Activated CD4-positive, alpha-beta T cell treated with anti-CD3 and anti-CD28 coated beads, Interleukin-2, amount 50 U/mL, for 48 hours (primary cell): ENCODE measurements around the gene ZNF317.
A peak's percentile ranks its signal among the peaks of the same experiment; 100 is the strongest.

Experiments
- DNase-seq, 2 experiments: peaks; one replicate each; pipeline ENCODE4 v3.0.0-alpha.2; 2020

The ZNF317 gene

DNA sequence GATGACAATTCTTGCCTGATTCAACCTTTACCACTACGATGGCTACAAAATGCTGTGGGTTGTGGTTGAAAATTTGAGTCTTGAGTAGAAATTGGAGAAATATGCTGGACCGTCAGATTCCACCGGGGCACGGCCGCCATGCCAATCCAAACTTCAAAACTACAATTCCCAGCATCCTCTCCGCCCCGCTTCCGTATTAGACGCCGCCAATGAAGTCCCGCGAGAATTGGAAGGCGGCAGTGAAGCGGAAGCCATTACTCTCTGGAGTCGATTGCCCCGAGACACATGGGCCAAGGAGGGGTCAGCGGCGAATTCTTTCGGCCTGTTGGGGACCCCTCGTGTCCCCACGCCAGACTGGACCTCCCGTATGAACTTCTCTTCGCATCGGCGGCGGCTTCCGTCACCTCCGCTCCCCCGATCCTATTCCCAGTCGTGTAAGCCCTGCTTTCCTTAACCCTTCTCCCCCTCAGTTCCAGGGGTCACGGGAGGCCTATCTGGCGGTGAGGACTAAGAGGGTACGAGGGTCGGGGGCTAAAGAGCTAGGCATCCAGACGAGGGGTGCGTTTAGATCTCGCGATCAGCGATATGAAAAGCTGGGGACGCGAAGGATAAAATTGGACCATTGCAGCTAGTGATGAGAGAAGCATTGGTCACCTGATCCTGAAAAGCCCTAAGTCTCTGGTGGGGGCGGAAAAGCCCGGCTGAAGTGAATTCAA, at the start of gene ZNF317:
Gene ZNF317 (plus strand): TSS at position 239 of the 716 bp plus-strand sequence. CDS start 15,620 bp downstream, outside the sequence.
- peak; percentile 85 to 90 for DNase-seq

DNA sequence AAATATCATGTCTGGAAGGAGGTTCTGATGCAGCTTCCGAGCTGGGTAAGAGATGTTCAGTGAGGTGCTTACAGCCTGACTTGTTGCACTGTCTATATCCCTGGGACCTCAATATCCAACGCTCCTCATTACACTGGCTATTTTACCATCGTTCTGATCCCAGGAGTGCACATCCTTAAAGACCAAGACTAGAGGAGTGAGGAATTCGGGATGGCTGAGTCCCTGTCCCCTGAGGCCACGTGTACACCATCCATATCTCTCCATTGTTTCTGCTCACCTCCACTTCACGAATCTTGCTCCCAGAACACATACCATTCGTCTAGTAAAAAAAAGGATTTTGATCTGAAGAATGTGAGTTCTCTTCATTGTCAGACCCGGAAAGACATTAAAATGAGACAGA, 32.8 kb upstream of the ZNF317 start, which contains the start of gene OR7G2:
Gene OR7G2 (minus strand): TSS at position 101 of the 400 bp plus-strand sequence. CDS start 4,232 bp downstream, outside the sequence.
- no peak for DNase-seq

DNA sequence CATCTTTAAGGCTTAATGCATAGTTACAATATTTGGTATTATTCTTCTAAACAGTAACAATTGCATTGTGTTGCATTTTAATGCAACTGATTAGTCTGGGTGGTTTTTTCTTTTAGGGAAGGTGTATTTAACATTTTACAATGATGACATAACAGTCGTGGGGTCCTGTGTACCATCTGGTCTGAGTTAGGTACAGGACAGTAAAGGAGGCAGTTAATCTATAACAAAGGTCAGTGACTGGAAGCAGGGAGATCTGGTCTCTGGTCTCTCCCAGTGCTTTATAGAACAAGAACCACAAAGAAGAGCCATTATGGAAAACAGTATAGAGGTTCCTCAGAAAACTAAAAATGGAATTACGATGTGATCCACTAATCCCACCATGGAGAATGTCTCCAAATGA, 30.2 kb upstream of the ZNF317 start:
- no peak for DNase-seq

DNA sequence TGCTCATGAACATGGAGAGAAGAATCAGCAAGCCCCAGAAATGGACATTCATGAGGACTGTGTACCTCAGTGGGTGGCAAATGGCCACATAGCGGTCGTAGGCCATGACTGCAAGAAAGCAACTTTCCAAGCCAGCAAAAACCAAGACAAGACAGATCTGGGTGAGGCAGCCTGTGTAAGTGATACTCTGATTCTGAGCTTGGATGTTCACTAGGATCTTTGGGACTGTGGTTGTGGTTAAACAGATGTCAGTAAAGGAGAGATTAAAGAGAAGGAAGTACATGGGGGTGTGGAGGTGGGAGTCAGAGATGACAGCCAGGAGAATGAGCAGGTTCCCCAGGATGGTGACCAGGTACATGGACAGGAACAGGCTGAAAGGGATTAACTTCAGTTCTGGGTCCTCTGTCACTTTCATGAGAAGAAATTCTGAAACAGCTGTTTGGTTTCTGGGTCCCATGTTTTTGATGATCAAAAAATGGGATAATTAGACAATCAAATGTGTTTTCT, 24.8 kb upstream of the ZNF317 start, which contains the start of gene OR7G1:
Gene OR7G1 (minus strand): TSS at position 457 of the 507 bp plus-strand sequence. CDS start 0 bp downstream, at position 457.
- DNase-seq = no peak

DNA sequence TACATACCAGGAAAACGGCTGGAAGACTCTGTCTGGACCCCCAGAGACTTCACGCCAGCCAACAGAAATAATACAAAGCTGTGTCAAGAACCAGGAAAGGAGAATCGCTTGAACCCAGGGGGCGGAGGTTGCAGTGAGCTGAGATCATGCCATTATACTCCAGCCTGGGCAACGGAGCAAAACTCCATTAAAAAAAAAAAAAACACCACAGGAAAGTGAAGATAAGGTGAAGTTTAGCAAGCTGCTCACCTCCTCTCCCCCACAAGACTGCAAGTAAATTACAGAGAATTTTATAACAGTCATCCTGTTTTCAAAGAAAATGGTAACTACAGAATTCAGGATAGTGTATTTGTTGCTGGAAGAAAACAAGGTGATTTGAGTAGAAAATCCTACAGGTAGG, 23.6 kb upstream of the ZNF317 start:
- DNase-seq = no peak

DNA sequence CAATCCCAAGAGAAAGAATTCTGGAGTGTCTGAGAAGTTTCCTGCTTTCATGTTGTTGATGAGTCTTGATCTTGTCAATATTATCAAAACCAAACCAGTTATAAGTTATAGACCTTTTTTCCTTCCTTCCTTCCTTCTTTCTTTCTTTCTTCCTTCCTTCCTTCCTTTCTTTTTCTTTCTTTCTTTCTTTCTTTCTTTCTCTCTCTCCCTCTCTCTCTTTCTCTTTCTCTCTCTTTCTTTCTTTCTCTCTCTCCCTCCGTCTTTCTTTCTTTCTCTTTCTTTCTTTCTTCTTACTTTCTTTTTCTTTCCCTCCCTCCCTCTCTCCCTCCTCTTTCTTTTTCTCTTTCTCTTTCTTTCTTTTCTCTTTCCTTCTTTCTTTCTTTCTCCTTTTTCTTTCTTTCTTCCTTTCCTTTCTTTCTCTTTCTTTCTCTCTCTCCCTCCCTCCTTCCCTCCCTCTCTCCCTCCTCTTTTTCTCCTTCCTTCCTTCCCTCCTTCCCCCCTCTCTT, 13.2 kb upstream of the ZNF317 start, which contains the start of gene OR7G3:
Gene OR7G3 (minus strand): TSS at position 51 of the 506 bp plus-strand sequence. CDS start 0 bp downstream, at position 51.
- no peak for DNase-seq

DNA sequence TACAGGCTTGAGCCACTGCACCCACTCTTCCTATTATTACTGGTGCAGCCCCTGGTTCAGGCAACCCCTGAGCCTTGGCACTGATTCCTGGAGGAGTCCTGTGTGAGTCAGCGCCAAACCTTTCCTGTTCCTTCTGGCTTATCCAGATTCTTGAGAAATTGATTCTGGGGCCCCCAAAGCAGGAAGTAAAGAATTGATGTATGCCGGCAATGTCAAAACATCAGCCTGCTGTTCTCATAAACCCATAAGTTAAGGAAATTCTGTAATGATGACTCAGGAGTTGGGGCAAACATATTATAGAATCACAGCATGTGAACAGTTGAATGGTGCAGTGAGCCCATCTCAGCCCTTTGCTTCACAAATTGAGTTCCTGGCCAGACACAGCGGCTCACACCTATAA, 12.0 kb upstream of the ZNF317 start:
- DNase-seq = no peak

DNA sequence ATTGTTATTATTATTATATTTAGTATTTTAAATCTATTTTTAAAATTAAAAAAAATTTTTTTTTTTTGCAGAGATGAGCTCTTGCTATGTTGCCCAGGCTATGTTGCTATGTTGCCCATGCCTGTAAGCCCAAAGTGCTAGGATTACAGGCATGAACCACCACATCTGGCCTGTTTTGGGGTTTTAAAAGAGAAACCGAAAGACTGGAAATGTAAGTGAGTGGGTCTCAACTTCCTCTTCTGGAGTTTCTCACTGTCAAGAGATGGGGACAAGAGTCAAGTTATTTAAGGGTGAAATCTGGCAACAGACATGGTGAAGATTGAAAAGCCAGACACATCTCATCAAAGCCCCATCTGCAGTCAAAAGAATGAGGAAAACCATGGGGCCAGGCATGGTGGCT, 9.2 kb upstream of the ZNF317 start:
- DNase-seq = no peak

DNA sequence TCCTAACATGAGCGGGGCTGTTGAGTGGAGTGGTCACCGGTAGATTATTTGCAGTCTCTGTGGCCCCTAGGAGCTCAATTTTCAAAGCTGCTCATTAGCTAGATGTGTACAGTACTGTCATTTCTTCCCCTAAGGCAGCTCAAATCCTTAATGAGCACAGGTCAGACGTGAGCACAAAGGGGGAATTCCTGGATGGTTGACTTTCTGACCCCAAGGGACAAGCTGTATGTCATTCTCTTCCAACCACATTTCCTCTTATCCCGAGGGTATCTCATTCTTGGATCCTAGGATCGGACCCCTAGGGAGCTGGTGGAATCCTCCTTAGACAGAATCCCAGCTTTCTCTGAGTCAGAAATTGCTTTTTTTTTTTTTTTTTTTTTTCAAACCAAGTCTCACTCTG, 7.8 kb upstream of the ZNF317 start:
- DNase-seq = no peak

DNA sequence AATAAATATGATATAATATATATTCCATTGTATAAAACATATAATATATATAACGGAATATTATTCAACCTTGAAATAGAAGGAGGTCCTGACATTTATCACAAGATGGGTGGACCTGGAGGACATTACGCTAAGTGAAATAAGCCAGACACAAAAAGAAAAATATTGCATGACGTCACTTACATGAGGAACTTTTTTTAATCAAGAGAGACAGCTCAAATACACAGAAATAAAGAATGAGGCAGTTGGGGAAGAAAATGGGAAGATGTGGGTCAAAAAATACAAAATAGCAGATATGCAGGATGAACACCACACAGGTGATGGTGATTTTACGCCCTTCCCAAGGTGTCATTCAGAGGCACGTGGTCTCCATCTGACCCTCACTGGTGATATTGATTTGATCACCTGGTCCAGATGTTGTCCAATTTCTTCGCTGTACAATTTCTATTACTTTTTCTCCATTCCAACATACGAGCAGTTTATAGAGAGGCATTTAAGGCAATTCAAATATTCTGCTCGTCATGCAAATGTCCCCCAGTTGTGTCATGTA, 513 bp upstream of the ZNF317 start:
- no peak for DNase-seq

DNA sequence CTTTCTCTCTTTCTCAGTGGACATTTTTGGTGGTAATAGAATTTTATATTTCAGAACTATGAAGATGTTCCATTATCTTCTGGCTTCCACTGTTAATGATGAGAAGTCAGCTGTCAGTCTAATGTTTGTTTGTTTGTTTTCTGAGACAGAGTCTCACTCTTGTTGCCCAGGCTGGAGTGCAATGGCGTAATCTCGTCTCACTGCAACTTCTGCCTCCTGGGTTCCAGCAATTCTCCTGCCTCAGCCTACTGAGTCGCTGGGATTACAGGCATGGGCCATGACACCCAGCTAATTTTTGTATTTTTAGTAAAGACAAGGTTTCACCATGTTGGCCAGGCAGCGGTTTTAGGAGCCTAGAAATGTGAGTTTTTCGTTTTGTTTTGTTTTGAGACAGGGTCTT, 4.7 kb downstream of the ZNF317 start:
- DNase-seq = no peak

DNA sequence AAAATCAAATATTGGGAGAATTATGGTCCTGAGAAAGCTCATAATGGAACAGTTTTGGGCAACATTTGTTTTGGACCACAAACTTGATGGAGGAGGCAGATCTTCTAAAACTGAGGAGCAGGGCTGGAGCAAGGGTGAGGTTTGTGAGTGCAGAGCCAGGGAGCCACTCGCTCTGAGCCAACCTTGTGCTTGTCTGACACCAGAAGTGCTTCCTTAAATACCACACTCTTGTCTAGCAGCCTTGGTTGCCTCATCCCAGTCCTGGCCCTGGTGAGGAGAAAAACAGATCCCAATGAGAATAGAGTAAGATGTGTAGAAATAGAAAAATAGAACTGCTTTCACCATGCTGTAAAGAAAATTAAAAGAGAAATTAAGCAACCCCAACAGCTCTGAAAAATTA, 6.7 kb downstream of the ZNF317 start:
- no peak for DNase-seq

DNA sequence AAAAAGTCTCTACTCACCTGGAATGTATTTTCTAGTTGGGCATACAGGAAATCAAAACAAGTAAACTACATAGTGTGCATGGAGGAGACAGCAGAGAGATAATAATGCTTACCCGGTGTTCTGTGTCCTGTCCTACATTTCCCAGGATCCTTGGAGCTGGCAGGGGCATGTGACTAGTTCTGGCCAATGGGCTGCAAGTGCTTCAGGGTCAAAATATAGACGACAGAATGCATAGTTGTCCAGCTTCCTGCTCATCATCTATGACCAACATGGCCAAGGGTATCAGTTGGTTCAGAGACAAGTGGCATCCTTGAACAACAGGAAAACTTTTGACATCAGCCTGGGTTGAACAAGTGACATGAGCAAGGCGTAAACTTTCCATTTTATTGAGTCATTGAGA, 8.5 kb downstream of the ZNF317 start:
- DNase-seq = no peak

DNA sequence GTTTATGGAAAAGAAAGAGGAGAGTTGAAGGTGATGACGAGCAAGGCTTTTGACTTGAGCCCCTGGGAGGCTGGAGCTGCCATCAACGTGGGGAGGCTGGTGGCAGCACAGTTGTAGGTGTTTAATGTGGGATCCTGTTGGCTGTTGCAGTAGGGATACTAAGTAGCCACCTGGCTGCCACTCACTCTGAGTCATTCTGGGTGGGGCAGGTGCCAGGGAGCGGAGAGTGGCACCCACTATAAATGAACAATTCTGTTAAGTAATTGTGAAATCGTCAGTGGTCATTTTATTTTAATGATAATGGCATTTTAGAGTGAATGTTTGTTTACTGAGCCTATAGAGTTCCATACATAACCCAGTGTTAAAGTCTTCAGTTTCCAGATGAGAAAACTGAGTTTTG, 9.8 kb downstream of the ZNF317 start:
- DNase-seq = no peak

DNA sequence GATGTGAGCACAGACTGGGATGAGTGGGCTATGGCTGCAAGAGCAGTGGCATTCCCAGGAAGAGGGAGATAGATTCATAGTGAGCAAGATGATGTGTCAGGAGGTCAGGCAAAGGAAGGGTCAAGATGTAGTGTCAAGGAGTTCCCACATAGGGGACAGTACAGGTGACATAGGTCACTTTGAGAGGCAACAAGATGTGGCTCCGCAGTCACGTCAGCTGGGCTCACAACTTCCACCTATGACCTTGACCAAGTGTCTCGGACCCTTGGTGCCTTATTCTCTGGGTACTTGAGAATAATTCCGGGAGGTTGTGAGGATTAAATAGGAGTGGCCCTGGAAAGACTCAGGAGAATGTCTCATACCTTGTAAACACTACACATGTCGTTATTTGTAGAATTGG, 10.5 kb downstream of the ZNF317 start:
- no peak for DNase-seq

DNA sequence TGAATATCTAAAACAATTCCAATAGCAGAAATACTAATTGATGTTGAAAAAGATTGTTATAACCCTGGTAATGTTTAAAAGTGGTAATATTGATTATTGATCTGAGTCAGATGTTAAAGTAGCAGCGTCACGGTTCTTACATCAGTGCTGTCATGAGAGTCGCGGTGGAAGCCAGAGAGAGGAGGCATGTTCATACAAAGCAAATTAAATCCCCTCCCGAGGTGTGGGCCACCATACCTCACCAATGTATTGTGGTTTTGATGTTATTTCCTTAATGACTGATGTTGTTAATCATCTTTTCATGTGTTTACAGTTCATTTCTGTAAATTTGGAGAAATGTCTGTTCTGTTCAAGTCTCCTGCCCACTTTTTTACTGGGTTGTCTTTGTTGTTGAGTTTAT, 11.2 kb downstream of the ZNF317 start:
- no peak for DNase-seq

DNA sequence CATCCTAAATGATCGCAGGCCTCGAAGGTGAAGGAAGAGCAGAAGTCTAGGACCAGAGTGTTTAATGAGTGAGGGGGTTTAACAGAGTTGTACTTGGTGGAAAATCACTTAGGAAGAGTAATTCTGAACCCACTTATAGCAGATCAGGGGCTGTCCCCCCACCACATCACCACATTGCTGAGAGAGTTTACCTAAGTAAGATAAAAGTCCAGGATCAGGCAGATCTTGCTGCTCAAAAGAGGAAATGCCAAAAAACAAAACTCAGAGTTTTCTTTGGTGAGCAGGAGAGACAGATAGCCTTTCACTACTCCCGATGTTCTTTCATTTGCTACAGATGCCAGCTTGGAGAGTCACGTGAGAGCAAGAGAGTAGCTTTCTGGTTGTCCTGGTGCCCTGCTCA, 15.4 kb downstream of the ZNF317 start:
- DNase-seq = no peak

DNA sequence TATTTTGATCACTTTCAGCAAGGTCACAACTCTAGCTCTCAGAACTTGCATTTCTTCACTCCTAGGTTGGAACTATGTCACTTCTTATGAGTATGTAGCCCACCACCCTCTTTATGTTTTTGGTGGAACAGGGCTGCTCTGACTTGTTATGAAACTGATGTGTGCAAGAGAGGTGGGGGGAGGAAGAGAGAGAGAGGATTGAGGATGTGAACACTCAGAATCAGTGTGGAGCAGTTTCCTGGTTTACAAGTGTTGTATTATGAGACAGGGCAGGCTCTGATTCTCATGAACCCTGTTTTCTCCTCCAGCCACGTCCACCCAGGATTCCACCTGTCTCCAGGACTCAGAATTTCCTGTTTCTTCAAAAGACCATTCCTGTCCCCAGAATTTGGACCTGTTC, 16.1 kb downstream of the ZNF317 start:
- DNase-seq = no peak

DNA sequence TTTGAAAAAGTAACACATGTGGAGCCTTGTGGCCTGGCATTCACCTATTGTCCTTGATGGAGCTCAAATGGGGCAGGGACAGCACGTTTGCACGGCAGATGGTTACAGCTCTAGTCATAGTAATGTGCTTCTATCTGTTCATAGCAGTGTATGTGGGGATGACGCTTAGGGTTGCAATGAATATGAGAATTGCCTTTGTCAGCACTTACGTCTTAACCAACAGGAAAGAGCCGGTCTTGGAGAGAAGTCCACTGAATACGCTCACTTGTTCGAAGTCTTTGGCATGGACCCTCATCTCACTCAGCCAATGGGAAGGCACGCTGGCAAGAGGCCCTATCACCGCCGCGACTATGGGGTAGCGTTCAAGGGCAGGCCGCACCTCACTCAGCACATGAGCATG, 19.7 kb downstream of the ZNF317 start:
- DNase-seq = no peak

DNA sequence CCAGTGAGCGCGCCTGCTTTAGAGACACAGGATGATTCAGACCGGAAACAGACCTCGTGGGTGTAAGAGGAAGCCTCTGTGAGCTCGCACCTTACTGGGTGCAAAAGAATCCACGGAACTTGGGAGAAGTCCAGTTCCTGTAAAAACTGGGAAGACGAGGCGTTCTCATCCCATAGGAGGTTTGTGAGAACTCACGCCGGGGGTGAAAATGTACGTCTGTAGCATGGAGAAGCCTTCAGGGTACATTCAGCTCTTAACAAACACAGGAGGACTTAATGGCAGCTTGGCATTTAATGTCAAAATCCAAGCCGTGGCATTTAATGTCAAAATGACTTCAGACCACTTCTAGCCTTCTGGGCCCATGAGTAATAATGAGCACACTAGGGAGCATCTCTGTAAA, 21.2 kb downstream of the ZNF317 start:
- DNase-seq = no peak

DNA sequence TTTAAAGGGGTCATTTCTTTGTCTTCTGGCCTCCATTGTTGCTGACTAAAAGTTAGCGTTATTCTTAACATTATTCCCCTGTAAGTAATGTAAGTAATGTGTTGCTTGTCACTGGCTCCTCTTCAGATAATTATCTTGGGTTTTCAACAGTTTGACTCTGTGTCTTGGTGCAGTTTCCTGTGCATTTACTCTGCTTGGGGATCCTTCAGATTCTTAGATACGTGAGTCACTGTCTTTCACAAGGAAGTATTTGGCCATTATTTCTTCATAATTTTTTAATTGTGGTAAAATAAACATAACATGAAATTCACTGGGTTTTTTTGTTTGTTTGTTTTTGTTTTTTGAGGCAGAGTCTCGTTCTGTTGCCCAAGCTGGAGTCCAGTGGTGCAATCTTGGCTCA, 25.1 kb downstream of the ZNF317 start:
- DNase-seq = no peak

DNA sequence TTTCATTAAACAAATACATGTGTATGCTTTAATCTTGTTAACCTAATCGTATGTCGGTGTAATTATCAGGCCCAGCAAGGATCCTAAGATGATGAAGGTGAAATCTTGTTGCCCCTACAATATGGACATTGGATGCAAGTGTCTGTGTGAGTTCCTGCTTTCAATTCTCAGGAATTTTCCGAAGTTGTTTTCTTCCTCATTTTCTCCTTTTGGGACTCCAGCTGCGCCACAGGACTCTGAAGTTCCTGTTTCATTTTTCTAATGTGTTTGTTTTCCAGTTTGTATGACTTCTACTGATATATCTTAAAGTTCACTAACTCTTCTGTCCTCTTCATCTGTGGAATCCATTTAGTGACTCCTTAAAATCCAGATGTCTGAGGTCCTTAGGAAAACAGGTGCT, 26.6 kb downstream of the ZNF317 start:
- DNase-seq = no peak

DNA sequence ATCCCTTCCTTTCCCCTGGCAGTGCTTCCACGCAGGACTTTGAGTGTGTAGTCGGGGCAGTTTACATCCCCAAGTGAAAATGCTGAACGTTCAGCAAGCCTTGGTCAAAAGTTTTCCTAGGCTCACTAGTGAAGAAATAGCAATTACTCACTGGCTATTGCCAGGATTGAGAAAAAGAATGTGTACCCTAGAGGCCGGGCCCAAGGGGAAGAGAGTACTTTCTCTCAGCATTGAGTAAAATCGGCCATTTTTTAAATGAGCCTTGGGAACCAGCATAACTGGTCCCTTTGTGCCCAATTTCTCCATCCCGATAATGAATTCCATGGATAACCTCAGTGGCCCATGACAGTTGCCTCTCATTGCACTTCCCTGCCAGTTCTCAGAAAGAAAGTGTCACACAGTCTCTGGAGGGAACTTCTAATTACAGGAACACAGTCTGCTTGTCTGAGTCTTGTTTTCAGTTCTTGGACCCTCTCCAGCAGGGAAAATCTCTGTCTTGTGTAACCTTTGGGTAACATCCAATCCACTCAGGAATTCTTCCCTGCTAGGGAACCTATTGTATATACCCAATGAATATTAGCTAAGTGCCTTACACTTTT, 31.3 kb downstream of the ZNF317 start:
- no peak for DNase-seq

DNA sequence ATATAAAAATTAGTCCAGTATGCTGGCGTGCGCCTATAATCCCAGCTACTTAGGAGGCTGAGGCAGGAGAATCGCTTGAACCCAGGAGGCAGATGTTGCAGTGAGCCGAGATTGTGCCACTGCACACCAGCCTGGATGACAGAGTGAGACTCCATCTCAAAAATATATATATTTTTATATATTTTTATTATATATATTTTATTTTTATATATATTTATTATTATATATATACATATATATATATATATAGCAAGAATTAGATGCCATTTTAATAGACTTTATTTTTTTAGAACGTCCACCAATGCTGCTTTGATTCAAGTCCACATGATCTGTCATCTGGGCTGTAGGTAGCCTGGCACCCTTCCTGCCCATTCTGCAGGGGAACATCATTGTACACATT, 35.1 kb downstream of the ZNF317 start:
- no peak for DNase-seq
